Epithelial cell of proximal tubule (primary cell): ENCODE data around the gene GAGE10. TPM values are rescaled to one million over a fixed set of nuclear protein-coding genes. Genes with fewer than 3 reads are reported as not detected.
"Not testable (repeated sequence)": the region's sequence is repeated elsewhere in the genome, so short reads cannot be mapped to it uniquely, and the experiment has no call there.

Experiments
- DNase-seq: peaks from one replicate; pipeline ENCODE4 v3.0.0-alpha.2; 2011; ENCODE audit warnings: low read depth
- H3K4me3 ChIP-seq: 2 replicates; pipeline ENCODE4 v1.5.1; 2011; ENCODE audit warnings: low read depth, mild to moderate bottlenecking, low read length
- total RNA-seq: library from RNA; depleted of rRNA; stranded (reverse); fragments of >200 nt; gene quantifications from 2 replicates; pipeline ENCODE4 v1.2.3, GENCODE V29; 2015

The GAGE10 gene
- total RNA-seq, 1 donor from 2014 or later, result not detected

DNA sequence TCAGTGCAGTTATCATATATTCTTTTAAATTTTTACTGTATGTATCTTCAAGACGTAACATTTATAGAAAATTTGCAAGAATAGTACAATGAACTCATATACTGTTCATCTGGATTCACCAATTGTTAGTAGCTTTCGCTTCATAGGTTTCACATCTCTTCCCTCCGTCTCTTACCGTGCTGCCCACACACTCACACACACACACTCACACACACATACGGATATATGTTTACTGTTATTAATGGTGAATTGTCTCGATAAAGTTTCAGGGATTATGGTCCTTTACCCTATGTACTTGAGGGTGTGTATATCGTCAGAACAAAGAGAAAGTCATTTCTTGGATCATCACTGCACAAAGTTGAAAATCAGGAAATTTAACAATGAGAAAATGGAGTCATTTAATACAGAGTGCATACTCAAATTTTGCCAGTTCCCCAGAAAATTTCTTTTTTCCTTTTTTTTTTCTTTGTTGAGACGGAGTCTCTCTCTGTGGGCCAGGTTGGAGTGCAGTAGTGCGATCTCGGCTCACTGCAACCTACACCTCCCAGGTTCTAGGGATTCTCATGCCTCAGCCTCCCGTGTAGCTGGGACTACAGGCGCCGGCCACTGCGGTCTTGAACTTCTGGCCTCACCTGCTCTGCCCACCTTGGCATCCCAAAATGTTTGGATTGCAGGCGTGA lies 41.2 kb downstream of the GAGE10 start:
- not testable (repeated sequence) for H3K4me3 ChIP-seq, DNase-seq

DNA sequence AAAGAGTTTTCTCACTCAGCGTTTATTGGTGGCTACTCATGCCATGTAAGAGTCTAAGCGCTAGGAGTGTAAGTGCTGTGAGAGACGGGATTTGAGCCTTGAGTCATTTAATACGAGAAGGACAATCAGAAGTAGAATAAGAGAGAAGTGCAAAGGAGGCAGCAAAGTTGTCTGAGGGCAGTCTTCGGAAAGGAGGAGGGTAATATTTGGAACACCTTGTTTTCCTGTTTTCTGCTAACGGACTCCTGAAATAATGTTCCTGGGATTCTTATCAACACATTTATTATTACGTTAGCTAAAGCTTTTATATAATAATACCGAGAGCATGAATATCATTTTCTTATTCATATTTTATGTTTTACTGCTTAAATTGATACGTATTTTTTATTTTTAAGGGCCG lies 42.0 kb downstream of the GAGE10 start:
- not testable (repeated sequence) for DNase-seq, H3K4me3 ChIP-seq

DNA sequence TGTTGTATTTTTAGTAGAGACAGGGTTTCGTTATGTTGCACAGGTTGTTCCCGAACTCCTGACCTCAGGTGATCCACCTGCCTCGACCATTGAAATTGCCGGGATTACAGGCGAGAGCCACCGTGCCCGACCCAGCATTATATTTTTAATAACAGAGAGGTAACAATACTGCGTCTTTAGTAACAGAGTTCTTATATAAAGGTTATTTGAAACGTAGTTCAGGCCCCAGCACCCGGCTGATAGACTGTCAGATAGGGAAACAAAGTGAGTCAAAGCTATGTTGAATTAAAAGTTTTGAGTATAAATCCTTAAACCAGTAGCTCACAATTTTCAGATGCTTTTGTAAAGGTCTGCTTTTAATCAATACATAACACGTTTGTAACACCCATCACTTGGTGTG lies 42.7 kb downstream of the GAGE10 start:
- DNase-seq, H3K4me3 ChIP-seq: not testable (repeated sequence)

Other genes with a start within 250 kb of the GAGE10 start
- gene CCDC120, start 244.6 kb upstream of the GAGE10 start, total RNA-seq, result 4.0 and 4.5 TPM in 2 replicates
- 13.5 and 16.7 TPM in 2 replicates for gene PRAF2, start 229.6 kb upstream of the GAGE10 start, total RNA-seq
- 32.5 and 43.7 TPM in 2 replicates for gene WDR45, start 223.8 kb upstream of the GAGE10 start, total RNA-seq
- 28.9 and 31.9 TPM in 2 replicates for gene GPKOW, start 179.9 kb upstream of the GAGE10 start, total RNA-seq
- 8.3 and 9.6 TPM in 2 replicates for gene MAGIX, start 140.9 kb upstream of the GAGE10 start, total RNA-seq
- gene PLP2, start 131.7 kb upstream of the GAGE10 start, total RNA-seq, result 115 and 132 TPM in 2 replicates
- gene PRICKLE3, start 117.3 kb upstream of the GAGE10 start, total RNA-seq, result 13.0 and 18.5 TPM in 2 replicates
- 0.17 and 0.29 TPM in 2 replicates for gene SYP, start 103.5 kb upstream of the GAGE10 start, total RNA-seq
- gene CACNA1F, start 70.3 kb upstream of the GAGE10 start, total RNA-seq, result 0.12 TPM in 1 of 2 replicates, not detected in the other
- 22.7 and 25.9 TPM in 2 replicates for gene CCDC22, start 68.2 kb upstream of the GAGE10 start, total RNA-seq
- gene FOXP3, start 38.9 kb upstream of the GAGE10 start, total RNA-seq, result 0.07 TPM in 1 of 2 replicates, not detected in the other
- 0.87 and 2.3 TPM in 2 replicates for gene PPP1R3F, start 33.9 kb upstream of the GAGE10 start, total RNA-seq
- gene GAGE12J, start 18.4 kb downstream of the GAGE10 start, total RNA-seq, result not detected in 2 replicates
- gene GAGE13, start 27.9 kb downstream of the GAGE10 start, total RNA-seq, result not detected in 2 replicates
- not detected in 2 replicates for gene GAGE12C, start 228.5 kb downstream of the GAGE10 start, total RNA-seq
- not detected in 2 replicates for gene GAGE12D, start 238.1 kb downstream of the GAGE10 start, total RNA-seq
- gene GAGE12E, start 247.6 kb downstream of the GAGE10 start, total RNA-seq, result not detected in 2 replicates